ENCODE measurements around the gene EIF4ENIF1.

DNA sequence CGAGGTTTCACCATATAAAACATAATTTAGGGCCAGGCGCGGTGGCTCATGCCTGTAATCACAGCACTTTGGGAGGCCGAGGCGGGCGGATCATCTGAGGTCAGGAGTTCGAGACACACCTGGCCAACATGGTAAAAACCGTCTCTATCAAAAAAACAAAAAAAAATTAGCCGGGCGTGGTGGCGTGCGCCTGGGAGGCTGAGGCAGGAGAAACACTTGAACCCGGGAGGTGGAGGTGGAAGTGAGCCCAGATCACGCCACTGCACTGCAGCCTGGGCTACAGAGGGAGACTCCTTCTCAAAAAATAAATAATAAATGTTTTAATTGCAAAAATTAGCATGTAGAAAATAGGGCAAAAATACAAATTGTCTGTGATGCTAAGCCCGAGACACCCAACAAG lies 5.7 kb upstream of the EIF4ENIF1 start:
- no peak for TF ChIP-seq CTCF (IDR thresholded peaks at IDR 0.05 in 4 of 5, conservative IDR thresholded peaks at IDR 0.05 in 1 of 5)
- TF ChIP-seq POLR2A (IDR thresholded peaks at IDR 0.05): no peak

Data from gastrocnemius medialis (tissue), 4 donors.